Neural cell (in vitro differentiated cells): ENCODE measurements around the gene CLBA1. TPM values are rescaled to one million over a fixed set of nuclear protein-coding genes. Genes with fewer than 3 reads are reported as not detected.

ENCODE experiments used
- H2AFZ ChIP-seq: fragments of 200-600, 300-800 bp; sonication (generic), shearing (Covaris generic); 2 replicates; pipeline ENCODE4 v1.6.0; 2014; ENCODE audit warnings: low read depth, mild to moderate bottlenecking, antibody characterized with exemption, low read length, moderate library complexity
- H3F3A ChIP-seq: fragments of 200-600 bp; shearing (Covaris generic); 2 replicates; pipeline ENCODE4 v1.6.1; 2016; ENCODE audit warnings: mild to moderate bottlenecking, moderate library complexity, mixed read lengths, antibody characterized with exemption, low read length; ENCODE audit not compliant: insufficient read depth, poor library complexity, severe bottlenecking
- H3K27ac ChIP-seq: fragments of 200-600, 300-800 bp; sonication (generic), shearing (Covaris generic); 2 replicates; pipeline ENCODE4 v1.5.1; 2014; ENCODE audit warnings: mild to moderate bottlenecking, low read length, moderate library complexity
- H3K27me3 ChIP-seq: fragments of 300-800, 200-600 bp; sonication (generic), shearing (Covaris generic); 2 replicates; pipeline ENCODE4 v1.6.0; 2014; ENCODE audit warnings: mild to moderate bottlenecking, low read depth, low read length, moderate library complexity; ENCODE audit not compliant: insufficient read depth
- H3K36me3 ChIP-seq: fragments of 300-800, 200-600 bp; sonication (generic), shearing (Covaris generic); 2 replicates; pipeline ENCODE4 v1.5.1; 2014; ENCODE audit warnings: mild to moderate bottlenecking, antibody characterized with exemption, low read length, moderate library complexity; ENCODE audit not compliant: insufficient read depth
- H3K4me2 ChIP-seq: fragments of 300-800, 200-600 bp; sonication (generic), shearing (Covaris generic); 2 replicates; pipeline ENCODE4 v1.6.0; 2014; ENCODE audit warnings: mild to moderate bottlenecking, low read length
- H3K4me3 ChIP-seq: fragments of 300-800, 200-600 bp; sonication (generic), shearing (Covaris generic); 2 replicates; pipeline ENCODE4 v1.5.1; 2014; ENCODE audit warnings: mild to moderate bottlenecking, low read length, moderate library complexity
- H3K79me2 ChIP-seq: fragments of 200-600 bp; shearing (Covaris generic); replicated peaks from 2 replicates; pipeline ENCODE4 v1.6.0; 2014; ENCODE audit warnings: mild to moderate bottlenecking, low read length, moderate library complexity; ENCODE audit not compliant: insufficient read depth
- H3K9ac ChIP-seq: fragments of 300-800, 200-600 bp; sonication (generic), shearing (Covaris generic); 2 replicates; pipeline ENCODE4 v1.6.1; 2016; ENCODE audit warnings: mild to moderate bottlenecking, low read length, mixed read lengths
- H3K9me2 ChIP-seq: fragments of 200-600 bp; shearing (Covaris generic); 2 replicates; pipeline ENCODE4 v1.6.1; 2016; ENCODE audit warnings: mild to moderate bottlenecking, low read length, mixed read lengths; ENCODE audit not compliant: insufficient read depth
- H3K9me3 ChIP-seq: fragments of 200-600, 300-800 bp; sonication (generic), shearing (Covaris generic); 2 replicates; pipeline ENCODE4 v1.6.1; 2016; ENCODE audit warnings: mild to moderate bottlenecking, mixed run types, low read length, moderate library complexity, mixed read lengths
- H4K20me1 ChIP-seq: fragments of 200-600 bp; shearing (Covaris generic); 2 replicates; pipeline ENCODE4 v1.6.1; 2016; ENCODE audit warnings: mild to moderate bottlenecking, mixed run types; ENCODE audit not compliant: insufficient read depth
- EP300 ChIP-seq: fragments of 450-650 bp; conservative IDR thresholded peaks from 2 replicates; pipeline ENCODE4 v1.6.1; 2014; ENCODE audit warnings: antibody characterized with exemption, mild to moderate bottlenecking, moderate library complexity; ENCODE audit not compliant: poor library complexity, severe bottlenecking
- EZH2 ChIP-seq: fragments of 200-600, 300-800 bp; shearing (Covaris generic), sonication (generic); IDR thresholded peaks from 2 replicates; pipeline ENCODE4 v1.6.1; 2014; ENCODE audit warnings: antibody characterized with exemption, low read length, borderline replicate concordance, mild to moderate bottlenecking; ENCODE audit not compliant: insufficient read depth, poor library complexity, severe bottlenecking
- MXI1 ChIP-seq: fragments of 450-650 bp; conservative IDR thresholded peaks from 2 replicates; pipeline ENCODE4 v1.6.1; 2014; ENCODE audit warnings: antibody characterized with exemption, mild to moderate bottlenecking; ENCODE audit not compliant: poor library complexity, severe bottlenecking
- POLR2AphosphoS5 ChIP-seq: IDR thresholded peaks from 2 replicates; pipeline ENCODE4 v1.6.1; 2012
- RAD21 ChIP-seq: fragments of 450-650 bp; conservative IDR thresholded peaks from 2 replicates; pipeline ENCODE4 v1.6.1; 2014; ENCODE audit warnings: antibody characterized with exemption, mild to moderate bottlenecking, moderate library complexity
- SMC3 ChIP-seq: fragments of 450-650 bp; conservative IDR thresholded peaks from 2 replicates; pipeline ENCODE4 v1.6.1; 2014; ENCODE audit warnings: antibody characterized with exemption, mild to moderate bottlenecking, moderate library complexity; ENCODE audit not compliant: poor library complexity
- TAF1 ChIP-seq: IDR thresholded peaks from 2 replicates; pipeline ENCODE4 v1.6.1; 2012; ENCODE audit warnings: low read depth
- polyA plus RNA-seq: library from polyadenylated mRNA; depleted of rRNA; stranded (reverse); fragments of >200 nt; gene quantifications from 2 replicates; pipeline ENCODE4 v1.2.3, GENCODE V29; 2014
- TF ChIP-seq, protein P1 (sequence below): fragments of 450-650 bp; IDR thresholded peaks from 2 replicates; pipeline ENCODE4 v1.5.1; 2014; ENCODE audit warnings: antibody characterized with exemption, mild to moderate bottlenecking, moderate library complexity; ENCODE audit not compliant: poor library complexity, severe bottlenecking
- TF ChIP-seq, protein P2 (sequence below): IDR thresholded peaks from 2 replicates; pipeline ENCODE4 v1.6.1; 2012; ENCODE audit warnings: borderline replicate concordance

The CLBA1 gene
- polyA plus RNA-seq, 1 donor from 2014 or later: 27.8 TPM

DNA sequence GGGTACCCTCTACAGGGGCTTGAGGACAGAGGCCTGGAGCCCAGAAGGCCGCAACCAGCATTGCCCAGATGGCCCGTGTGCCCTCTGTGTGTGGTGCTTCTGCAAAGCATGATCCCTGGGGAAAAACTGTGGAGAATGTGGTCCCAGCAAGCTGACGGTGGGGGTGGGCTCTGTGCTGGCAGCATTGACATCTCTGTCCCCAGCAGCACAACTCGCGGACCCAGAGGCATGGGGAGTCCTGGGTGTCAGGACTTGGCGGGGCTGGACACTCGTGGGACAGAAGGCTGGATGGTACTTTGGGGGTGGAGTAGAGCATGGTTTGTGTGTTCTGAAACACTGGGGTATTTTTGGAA is 4.3 kb downstream of the CLBA1 start:
- Histone ChIP-seq H3K9me2 (no peaks in the 10 kb centered on the region), H4K20me1 (no peaks in the 10 kb centered on the region), H3K9me3 (no peaks in the 10 kb centered on the region), H3K4me3 (no peak overlapping the region), H3F3A (no peaks in the 10 kb centered on the region), H3K27me3 (no peaks in the 10 kb centered on the region), H3K4me2 (no peak overlapping the region), H3K27ac (no peak overlapping the region), H3K36me3 (no peaks in the 10 kb centered on the region), H2AFZ (no peak overlapping the region), H3K9ac (no peak overlapping the region), H3K79me2 (no peaks in the 10 kb centered on the region)
- TF ChIP-seq EZH2 (no peak), EP300 (no peak), RAD21 (no peak), TAF1 (no peak), SMC3 (no peak), POLR2AphosphoS5 (no peak), MXI1 (no peak)
- TF ChIP-seq, protein P1, sequence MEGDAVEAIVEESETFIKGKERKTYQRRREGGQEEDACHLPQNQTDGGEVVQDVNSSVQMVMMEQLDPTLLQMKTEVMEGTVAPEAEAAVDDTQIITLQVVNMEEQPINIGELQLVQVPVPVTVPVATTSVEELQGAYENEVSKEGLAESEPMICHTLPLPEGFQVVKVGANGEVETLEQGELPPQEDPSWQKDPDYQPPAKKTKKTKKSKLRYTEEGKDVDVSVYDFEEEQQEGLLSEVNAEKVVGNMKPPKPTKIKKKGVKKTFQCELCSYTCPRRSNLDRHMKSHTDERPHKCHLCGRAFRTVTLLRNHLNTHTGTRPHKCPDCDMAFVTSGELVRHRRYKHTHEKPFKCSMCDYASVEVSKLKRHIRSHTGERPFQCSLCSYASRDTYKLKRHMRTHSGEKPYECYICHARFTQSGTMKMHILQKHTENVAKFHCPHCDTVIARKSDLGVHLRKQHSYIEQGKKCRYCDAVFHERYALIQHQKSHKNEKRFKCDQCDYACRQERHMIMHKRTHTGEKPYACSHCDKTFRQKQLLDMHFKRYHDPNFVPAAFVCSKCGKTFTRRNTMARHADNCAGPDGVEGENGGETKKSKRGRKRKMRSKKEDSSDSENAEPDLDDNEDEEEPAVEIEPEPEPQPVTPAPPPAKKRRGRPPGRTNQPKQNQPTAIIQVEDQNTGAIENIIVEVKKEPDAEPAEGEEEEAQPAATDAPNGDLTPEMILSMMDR: no peak
- TF ChIP-seq, protein P2, sequence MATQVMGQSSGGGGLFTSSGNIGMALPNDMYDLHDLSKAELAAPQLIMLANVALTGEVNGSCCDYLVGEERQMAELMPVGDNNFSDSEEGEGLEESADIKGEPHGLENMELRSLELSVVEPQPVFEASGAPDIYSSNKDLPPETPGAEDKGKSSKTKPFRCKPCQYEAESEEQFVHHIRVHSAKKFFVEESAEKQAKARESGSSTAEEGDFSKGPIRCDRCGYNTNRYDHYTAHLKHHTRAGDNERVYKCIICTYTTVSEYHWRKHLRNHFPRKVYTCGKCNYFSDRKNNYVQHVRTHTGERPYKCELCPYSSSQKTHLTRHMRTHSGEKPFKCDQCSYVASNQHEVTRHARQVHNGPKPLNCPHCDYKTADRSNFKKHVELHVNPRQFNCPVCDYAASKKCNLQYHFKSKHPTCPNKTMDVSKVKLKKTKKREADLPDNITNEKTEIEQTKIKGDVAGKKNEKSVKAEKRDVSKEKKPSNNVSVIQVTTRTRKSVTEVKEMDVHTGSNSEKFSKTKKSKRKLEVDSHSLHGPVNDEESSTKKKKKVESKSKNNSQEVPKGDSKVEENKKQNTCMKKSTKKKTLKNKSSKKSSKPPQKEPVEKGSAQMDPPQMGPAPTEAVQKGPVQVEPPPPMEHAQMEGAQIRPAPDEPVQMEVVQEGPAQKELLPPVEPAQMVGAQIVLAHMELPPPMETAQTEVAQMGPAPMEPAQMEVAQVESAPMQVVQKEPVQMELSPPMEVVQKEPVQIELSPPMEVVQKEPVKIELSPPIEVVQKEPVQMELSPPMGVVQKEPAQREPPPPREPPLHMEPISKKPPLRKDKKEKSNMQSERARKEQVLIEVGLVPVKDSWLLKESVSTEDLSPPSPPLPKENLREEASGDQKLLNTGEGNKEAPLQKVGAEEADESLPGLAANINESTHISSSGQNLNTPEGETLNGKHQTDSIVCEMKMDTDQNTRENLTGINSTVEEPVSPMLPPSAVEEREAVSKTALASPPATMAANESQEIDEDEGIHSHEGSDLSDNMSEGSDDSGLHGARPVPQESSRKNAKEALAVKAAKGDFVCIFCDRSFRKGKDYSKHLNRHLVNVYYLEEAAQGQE: no peak

DNA sequence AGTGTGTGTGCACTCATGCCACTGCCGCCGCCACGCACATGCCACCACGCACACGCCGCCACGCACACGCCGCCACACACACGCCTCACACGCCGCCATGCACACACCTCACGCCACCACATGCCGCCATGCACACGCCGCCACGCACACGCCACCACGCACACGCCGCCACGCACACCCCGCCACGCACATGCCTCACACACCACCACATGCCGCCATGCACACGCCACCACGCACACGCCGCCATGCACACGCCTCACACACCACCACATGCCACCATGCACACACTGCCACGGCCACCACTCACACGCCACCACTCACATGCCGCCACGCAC is 6.3 kb downstream of the CLBA1 start:
- H3K9ac ChIP-seq: no peak overlapping the region
- no peak overlapping the region for H2AFZ ChIP-seq
- H4K20me1 ChIP-seq: no peaks in the 10 kb centered on the region
- no peaks in the 10 kb centered on the region for H3K79me2 ChIP-seq
- H3K27me3 ChIP-seq: no peaks in the 10 kb centered on the region
- H3K4me2 ChIP-seq: no peak overlapping the region
- no peaks in the 10 kb centered on the region for H3K36me3 ChIP-seq
- H3F3A ChIP-seq: no peaks in the 10 kb centered on the region
- H3K4me3 ChIP-seq: no peak overlapping the region
- H3K9me2 ChIP-seq: no peaks in the 10 kb centered on the region
- H3K9me3 ChIP-seq: no peaks in the 10 kb centered on the region
- TF ChIP-seq SMC3 (no peak), RAD21 (no peak), POLR2AphosphoS5 (no peak), EP300 (no peak), TAF1 (no peak), MXI1 (no peak)
- TF ChIP-seq, protein P1: no peak
- TF ChIP-seq, protein P2: no peak
- H3K27ac ChIP-seq: no peak overlapping the region
